ENCODE data around the gene APOL6. TPM values are rescaled to one million over a fixed set of nuclear protein-coding genes. Genes with fewer than 3 reads are reported as not detected.

Gene APOL6
- total and polyA plus RNA-seq, 11 donors, result 2.3 to 55.8 (median 6.7) TPM

GRCh38 chr22:35712672-35713071 is 64.4 kb downstream of the APOL6 start:
- H3K36me3 ChIP-seq, result no peaks in the 10 kb centered on the region
- no peaks in the 10 kb centered on the region for H3K27me3 ChIP-seq
- ATAC-seq (no peak), DNase-seq (no peak)
- intact Hi-C loops (cut with DNase I), result no loop called here
- H3K4me1 ChIP-seq, result peaks cover 0 to 4% (median 0%) of the 10 kb centered on the region in 12 donors
- no peak overlapping the region for H3K4me3 ChIP-seq
- no peak for TF ChIP-seq POLR2A (IDR thresholded peaks at IDR 0.05)
- TF ChIP-seq, protein P1, sequence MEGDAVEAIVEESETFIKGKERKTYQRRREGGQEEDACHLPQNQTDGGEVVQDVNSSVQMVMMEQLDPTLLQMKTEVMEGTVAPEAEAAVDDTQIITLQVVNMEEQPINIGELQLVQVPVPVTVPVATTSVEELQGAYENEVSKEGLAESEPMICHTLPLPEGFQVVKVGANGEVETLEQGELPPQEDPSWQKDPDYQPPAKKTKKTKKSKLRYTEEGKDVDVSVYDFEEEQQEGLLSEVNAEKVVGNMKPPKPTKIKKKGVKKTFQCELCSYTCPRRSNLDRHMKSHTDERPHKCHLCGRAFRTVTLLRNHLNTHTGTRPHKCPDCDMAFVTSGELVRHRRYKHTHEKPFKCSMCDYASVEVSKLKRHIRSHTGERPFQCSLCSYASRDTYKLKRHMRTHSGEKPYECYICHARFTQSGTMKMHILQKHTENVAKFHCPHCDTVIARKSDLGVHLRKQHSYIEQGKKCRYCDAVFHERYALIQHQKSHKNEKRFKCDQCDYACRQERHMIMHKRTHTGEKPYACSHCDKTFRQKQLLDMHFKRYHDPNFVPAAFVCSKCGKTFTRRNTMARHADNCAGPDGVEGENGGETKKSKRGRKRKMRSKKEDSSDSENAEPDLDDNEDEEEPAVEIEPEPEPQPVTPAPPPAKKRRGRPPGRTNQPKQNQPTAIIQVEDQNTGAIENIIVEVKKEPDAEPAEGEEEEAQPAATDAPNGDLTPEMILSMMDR (IDR thresholded peaks at IDR 0.05), result no peak
- 85 to 97% (median 94%) methylated on average over 2 of the region's 2 CpGs for WGBS, 4 donors
- H3K9me3 ChIP-seq, result peaks cover 0 to 10% (median 0%) of the 10 kb centered on the region in 12 donors
- no peak overlapping the region for H3K27ac ChIP-seq

- no peaks in the 10 kb centered on the region for H3K27me3 ChIP-seq
- DNase-seq (no peak), ATAC-seq (no peak)
- H3K27ac ChIP-seq, result no peak within 1 kb of the TSS
- peaks cover 0 to 3% (median 0%) of the 10 kb centered on the region in 12 donors for H3K4me1 ChIP-seq
- intact Hi-C loops (cut with DNase I), result no loop called here
- H3K36me3 ChIP-seq, result no peaks in the 10 kb centered on the region
- H3K9me3 ChIP-seq, result peaks cover 0 to 6% (median 0%) of the 10 kb centered on the region in 12 donors
- H3K4me3 ChIP-seq, result no peak within 1 kb of the TSS
- WGBS, 4 donors, result 86 to 93% (median 90%) methylated on average over 3 of the region's 3 CpGs
- TF ChIP-seq, protein P1 (IDR thresholded peaks at IDR 0.05), result no peak
- no peak for TF ChIP-seq POLR2A (IDR thresholded peaks at IDR 0.05)
These were observed 69.3 kb downstream of the APOL6 start, which contains the start of gene APOL5 for GRCh38 chr22:35717572-35717971. APOL5 (plus strand) TSS chr22:35717872; CDS start chr22:35717872, 0 bp downstream.

Other genes starting within 250 kb of the APOL6 start
- 10 to 100 TPM in 5 of 9 donors, 1 to 10 TPM in 4; 7.3 to 30.2 (median 12.3) TPM for gene MCM5, start 248.3 kb upstream of the APOL6 start, total RNA-seq
- 10 to 100 TPM in 1 of 2 donors, 1 to 10 TPM in 1; 5.9 to 14.0 TPM for gene MCM5, start 248.3 kb upstream of the APOL6 start, polyA plus RNA-seq
- gene RASD2, start 107.6 kb upstream of the APOL6 start, total RNA-seq, result 10 to 100 TPM in 1 of 9 donors, 1 to 10 TPM in 8; 1.4 to 10.5 (median 5.3) TPM
- gene RASD2, start 107.6 kb upstream of the APOL6 start, polyA plus RNA-seq, result 1 to 10 TPM; 3.7 to 4.8 TPM
- over 10,000 TPM in 7 of 9 donors, 1,000 to 10,000 TPM in 2; 6,950 to 16,840 (median 13,341) TPM for gene MB, start 31.1 kb upstream of the APOL6 start, total RNA-seq
- over 10,000 TPM in 1 of 2 donors, 1,000 to 10,000 TPM in 1; 6,181 to 16,360 TPM for gene MB, start 31.1 kb upstream of the APOL6 start, polyA plus RNA-seq
- not detected for gene APOL5, start 69.4 kb downstream of the APOL6 start, total RNA-seq
- under 1 TPM; 0.07 to 0.11 TPM for gene APOL5, start 69.4 kb downstream of the APOL6 start, polyA plus RNA-seq